Endothelial cell of umbilical vein (primary cell): ENCODE results near the gene TRIM62. TPM values are rescaled to one million over a fixed set of nuclear protein-coding genes. Genes with fewer than 3 reads are reported as not detected.

ENCODE experiments used
- BruUV-seq: library from RNA; stranded (reverse); fragments of 400-500 nt; replicated peaks from 2 replicates; lab custom pipeline; 2021; lab: Mats Ljungman, UMichigan
- CTCF ChIA-PET: fragments of 300-600, 350-600 bp; sonication (Branson Sonifier 250); formaldehyde crosslinking; loops from one replicate; lab custom pipeline; 2021; ENCODE audit warnings: antibody characterized with exemption, inconsistent platforms; lab: Charles Lee
- POLR2A ChIA-PET: fragments of 300-600, 350-600 bp; sonication (Branson Sonifier 250); formaldehyde crosslinking; loops from one replicate; lab custom pipeline; 2021; ENCODE audit warnings: antibody characterized with exemption, inconsistent platforms; lab: Charles Lee
- DNase-seq: peaks from one replicate; pipeline ENCODE4 v3.0.0-alpha.2; 2011; ENCODE audit warnings: low read depth, low spot score
- FAIRE-seq: peaks from 2 replicates; lab custom pipeline; 2011; peaks lifted over from hg19 to GRCh38; lab: Jason Lieb, UNC
- H2AFZ ChIP-seq: 2 replicates; pipeline ENCODE4 v1.6.0; 2012; ENCODE audit warnings: low read depth, low read length, control low read depth, inconsistent platforms
- H3K27ac ChIP-seq: 2 replicates; pipeline ENCODE4 v1.5.1; 2011; ENCODE audit warnings: low read depth, mild to moderate bottlenecking, control low read depth, low read length, moderate library complexity; ENCODE audit not compliant: insufficient read depth
- H3K27me3 ChIP-seq, 2 experiments: 2 replicates each; pipeline versions ENCODE4 v1.6.0 to v1.6.1; 2011; ENCODE audit warnings: low read length in 2 of 2, mixed read lengths in 1 of 2; ENCODE audit not compliant: control insufficient read depth in 2 of 2, insufficient read depth in 2 of 2
- H3K36me3 ChIP-seq, 2 experiments: 2 replicates in 1 of 2; 3 replicates in 1 of 2; pipeline ENCODE4 v1.5.1; 2011; ENCODE audit warnings: low read length in 2 of 2, mild to moderate bottlenecking in 1 of 2, moderate library complexity in 1 of 2; ENCODE audit not compliant: control insufficient read depth in 2 of 2, insufficient read depth in 2 of 2; ENCODE audit errors: extremely low read depth in 1 of 2
- H3K4me1 ChIP-seq: 3 replicates; pipeline ENCODE4 v1.5.1; 2011; ENCODE audit warnings: mild to moderate bottlenecking, low read length; ENCODE audit not compliant: control insufficient read depth, insufficient read depth; ENCODE audit errors: extremely low read depth
- H3K4me2 ChIP-seq: 2 replicates; pipeline ENCODE4 v1.6.1; 2011; ENCODE audit warnings: low read length, control low read depth, mixed read lengths; ENCODE audit not compliant: insufficient read depth
- H3K4me3 ChIP-seq, 3 experiments: fragments of 200-600 bp in 1 of 3; sonication (generic), shearing (Covaris generic) in 1 of 3; replicated peaks in 1 of 3; 2 replicates each; pipeline ENCODE4 v1.5.1; 2011 to 2016; ENCODE audit warnings: control low read depth in 3 of 3, low read length in 3 of 3, mild to moderate bottlenecking in 2 of 3, inconsistent platforms in 1 of 3, low read depth in 1 of 3, moderate library complexity in 1 of 3; ENCODE audit not compliant: insufficient read depth in 1 of 3
- H3K79me2 ChIP-seq: 2 replicates; pipeline ENCODE4 v1.6.0; 2012; ENCODE audit warnings: low read length, inconsistent platforms; ENCODE audit not compliant: control insufficient read depth, insufficient read depth
- H3K9ac ChIP-seq: replicated peaks from 2 replicates; pipeline ENCODE3; 2011; ENCODE audit warnings: low read length, control low read depth; ENCODE audit not compliant: insufficient read depth; ENCODE audit errors: extremely low read depth
- H3K9me1 ChIP-seq: replicated peaks from 3 replicates; pipeline ENCODE4 v1.6.0; 2011; ENCODE audit warnings: mild to moderate bottlenecking, low read length; ENCODE audit not compliant: control insufficient read depth, insufficient read depth; ENCODE audit errors: extremely low read depth
- H3K9me3 ChIP-seq: replicated peaks from 2 replicates; pipeline ENCODE4 v1.5.1; 2012; ENCODE audit warnings: low read length, inconsistent platforms; ENCODE audit not compliant: control insufficient read depth, insufficient read depth
- H4K20me1 ChIP-seq: replicated peaks from 2 replicates; pipeline ENCODE3; 2011; ENCODE audit warnings: mild to moderate bottlenecking, low read length; ENCODE audit not compliant: control insufficient read depth, insufficient read depth; ENCODE audit errors: extremely low read depth
- CTCF ChIP-seq, 2 donors: IDR thresholded peaks; 1 replicate in 1 of 2; 2 replicates in 1 of 2; pipeline ENCODE4 v1.5.1; 2011; ENCODE audit warnings: low read length in 2 of 2, mild to moderate bottlenecking in 2 of 2, moderate library complexity in 2 of 2, control low read depth in 1 of 2, inconsistent platforms in 1 of 2, low read depth in 1 of 2; ENCODE audit not compliant: insufficient read depth in 1 of 2; ENCODE audit errors: extremely low read depth in 1 of 2
- EZH2 ChIP-seq: IDR thresholded peaks from 2 replicates; pipeline ENCODE4 v1.6.1; 2012; ENCODE audit warnings: borderline replicate concordance, low read depth, mild to moderate bottlenecking, moderate library complexity, low read length, inconsistent platforms; ENCODE audit not compliant: severe bottlenecking
- FOS ChIP-seq: IDR thresholded peaks from 2 replicates; pipeline ENCODE4 v1.6.1; 2011; ENCODE audit warnings: mild to moderate bottlenecking, low read length, moderate library complexity, borderline replicate concordance; ENCODE audit not compliant: insufficient read depth
- GATA2 ChIP-seq: IDR thresholded peaks from 2 replicates; pipeline ENCODE4 v1.7.0; 2011; ENCODE audit warnings: low read depth, mild to moderate bottlenecking, moderate library complexity, mixed read lengths, low read length; ENCODE audit not compliant: insufficient read length, insufficient read depth
- JUN ChIP-seq: IDR thresholded peaks from 2 replicates; pipeline ENCODE4 v1.6.1; 2011; ENCODE audit warnings: borderline replicate concordance, low read depth; ENCODE audit not compliant: insufficient read length, insufficient read depth
- MAX ChIP-seq: IDR thresholded peaks from 2 replicates; pipeline ENCODE4 v1.6.1; 2011; ENCODE audit not compliant: insufficient read depth, insufficient read length
- MYC ChIP-seq: IDR thresholded peaks from one replicate; pipeline ENCODE4 v1.6.1; 2011; ENCODE audit warnings: mild to moderate bottlenecking, low read depth, low read length
- POLR2A ChIP-seq: IDR thresholded peaks from 2 replicates; pipeline ENCODE4 v1.6.1; 2012; ENCODE audit warnings: low read depth, mild to moderate bottlenecking, control low read depth, low read length
- POLR2AphosphoS5 ChIP-seq: IDR thresholded peaks from 2 replicates; pipeline ENCODE4 v1.6.1; 2012; ENCODE audit warnings: low read depth, mild to moderate bottlenecking, control low read depth, low read length, moderate library complexity; ENCODE audit not compliant: insufficient read depth
- dilution Hi-C: fragments of 300-500 bp; cut with MboI; formaldehyde crosslinking; loops from one replicate; pipeline ENCODE4 v1.15.0; 2019; ENCODE audit warnings: low sequenced_read_pairs; ENCODE audit not compliant: extremely low pct_ligation_motif_present
- intact Hi-C: fragments of 100-400 bp; cut with micrococcal nuclease; formaldehyde crosslinking; loops from one replicate; pipeline ENCODE4 v1.10.0; 2022
- polyA plus RNA-seq, 4 experiments: library from polyadenylated mRNA; depleted of rRNA in 3 of 4; stranded (reverse) in 3 of 4; unstranded in 1 of 4; fragments of >200 nt; gene quantifications; 2 replicates each; pipeline versions ENCODE4 v1.2.1 to v1.2.3, GENCODE V29; 2011 to 2012; ENCODE audit warnings: missing spikeins in 1 of 4
- total RNA-seq: library from RNA; stranded (reverse); gene quantifications from 2 replicates; pipeline ENCODE4 v1.2.3, GENCODE V29; 2021

TRIM62 gene
- total and polyA plus RNA-seq, 2 donors (not counting 3 experiments of a cell fraction or from before 2014, with no cell fraction given), result 8.3 to 9.3 TPM

GRCh38 chr1:33158366-33158765 is 23.5 kb downstream of the TRIM62 start:
- TF ChIP-seq MYC (no peak), CTCF (IDR thresholded peaks at IDR 0.05; ENCODE audit: extremely low read depth in 1 of 2, insufficient read depth in 1 of 2, low read depth in 1 of 2, low read length in 2 of 2) (no peak), EZH2 (no peak)
- ChIA-PET POLR2A (no interaction called here), CTCF (no interaction called here)
- Histone ChIP-seq H3K79me2 (no peaks in the 10 kb centered on the region), H3K9me1 (no peaks in the 10 kb centered on the region), H3K27me3 (no peaks in the 10 kb centered on the region), H3K4me3 (no peak overlapping the region), H2AFZ (no peak overlapping the region), H3K36me3 (peaks cover 0 to 14% of the 10 kb centered on the region in 2 experiments), H4K20me1 (no peaks in the 10 kb centered on the region), H3K9ac (no peak overlapping the region), H3K4me1 (peaks cover 12% of the 10 kb centered on the region), H3K9me3 (no peaks in the 10 kb centered on the region), H3K27ac (no peak overlapping the region), H3K4me2 (no peak overlapping the region)
- no TSS peak for BruUV-seq
- intact Hi-C loops (no loop called here), dilution Hi-C loops (no loop called here)
- FAIRE-seq (no peak), DNase-seq (no peak)

GRCh38 chr1:33157131-33157530 is 24.7 kb downstream of the TRIM62 start:
- BruUV-seq, result no TSS peak
- no peak for FAIRE-seq

More at GRCh38 chr1:33157131-33157530, 24.7 kb downstream of the TRIM62 start:
- Histone ChIP-seq H3K36me3 (peaks cover 0 to 14% of the 10 kb centered on the region in 2 experiments), H2AFZ (no peak overlapping the region), H3K27me3 (no peaks in the 10 kb centered on the region), H3K4me2 (no peak overlapping the region), H3K79me2 (no peaks in the 10 kb centered on the region), H3K4me3 (no peak overlapping the region), H3K9me1 (no peaks in the 10 kb centered on the region), H3K9me3 (no peaks in the 10 kb centered on the region), H3K9ac (no peak overlapping the region), H3K27ac (no peak overlapping the region), H3K4me1 (peaks cover 5% of the 10 kb centered on the region), H4K20me1 (no peaks in the 10 kb centered on the region)
- ChIA-PET POLR2A (no interaction called here), CTCF (no interaction called here)
- intact Hi-C loops, result no loop called here
- no peak for TF ChIP-seq MYC
- TF ChIP-seq EZH2, result no peak
- TF ChIP-seq GATA2, result no peak
- TF ChIP-seq POLR2A, result no peak
- no peak for TF ChIP-seq FOS
- no peak for TF ChIP-seq CTCF (IDR thresholded peaks at IDR 0.05; ENCODE audit: extremely low read depth in 1 of 2, insufficient read depth in 1 of 2, low read depth in 1 of 2, low read length in 2 of 2)
- TF ChIP-seq POLR2AphosphoS5, result no peak
- TF ChIP-seq JUN, result no peak
- no peak for TF ChIP-seq MAX
- no peak for DNase-seq
- dilution Hi-C loops, result no loop called here
